Panc1 (cell line): ENCODE measurements around the gene ZSWIM3.

Experiments
- POLR2AphosphoS5 ChIP-seq: IDR thresholded peaks from 2 replicates; pipeline ENCODE4 v1.6.1; 2012; ENCODE audit warnings: mild to moderate bottlenecking, low read depth, low read length, moderate library complexity
- SIN3A ChIP-seq: IDR thresholded peaks from 2 replicates; pipeline ENCODE4 v1.6.1; 2012; ENCODE audit warnings: low read depth, mild to moderate bottlenecking, low read length, moderate library complexity, borderline replicate concordance; ENCODE audit not compliant: insufficient read depth
- TCF7L2 ChIP-seq: IDR thresholded peaks from 2 replicates; pipeline ENCODE4 v1.6.1; 2011; ENCODE audit warnings: mild to moderate bottlenecking, low read depth, low read length, inconsistent platforms
- TF ChIP-seq, protein P1 (sequence below): fragments of 450-650 bp; IDR thresholded peaks from 2 replicates; pipeline ENCODE4 v1.5.1; 2017; ENCODE audit warnings: mild to moderate bottlenecking
- TF ChIP-seq, protein P2 (sequence below), 2 experiments: IDR thresholded peaks; 2 replicates each; pipeline ENCODE4 v1.6.1; 2011 to 2012; ENCODE audit warnings: low read depth in 2 of 2, control low read depth in 1 of 2, low read length in 1 of 2, mild to moderate bottlenecking in 1 of 2, moderate library complexity in 1 of 2; ENCODE audit not compliant: insufficient read depth in 1 of 2

DNA sequence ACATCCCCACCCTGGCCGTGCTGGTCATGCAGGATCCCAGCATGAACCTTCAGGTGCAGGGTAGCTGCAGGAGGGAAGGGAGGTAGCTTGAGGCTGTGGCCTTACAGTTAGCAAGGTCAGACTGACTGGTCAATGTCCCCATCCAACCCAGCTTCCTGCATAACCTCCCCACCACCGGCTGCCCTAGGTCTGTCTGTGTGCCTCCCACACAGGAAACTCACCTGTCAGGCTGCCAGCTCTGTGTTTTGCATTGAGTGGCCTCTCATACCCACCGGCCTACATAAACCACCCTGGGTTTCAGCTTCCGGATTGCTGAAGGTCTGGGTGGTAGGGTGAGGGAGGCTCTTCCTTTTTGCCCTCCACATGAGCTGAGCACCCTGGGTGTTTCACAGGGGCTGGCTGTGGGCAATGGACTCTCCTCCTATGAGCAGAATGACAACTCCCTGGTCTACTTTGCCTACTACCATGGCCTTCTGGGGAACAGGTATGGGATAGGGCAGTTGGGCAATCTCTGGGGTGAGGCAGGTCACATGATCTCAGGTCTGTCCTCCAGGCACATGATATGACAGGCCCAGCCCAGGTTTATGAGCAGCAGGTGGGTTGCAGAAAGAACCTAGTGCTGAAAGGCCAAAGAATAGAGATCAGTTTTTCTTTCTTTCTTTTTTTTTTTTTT is 35.5 kb downstream of the ZSWIM3 start:
- TF ChIP-seq, protein P1, sequence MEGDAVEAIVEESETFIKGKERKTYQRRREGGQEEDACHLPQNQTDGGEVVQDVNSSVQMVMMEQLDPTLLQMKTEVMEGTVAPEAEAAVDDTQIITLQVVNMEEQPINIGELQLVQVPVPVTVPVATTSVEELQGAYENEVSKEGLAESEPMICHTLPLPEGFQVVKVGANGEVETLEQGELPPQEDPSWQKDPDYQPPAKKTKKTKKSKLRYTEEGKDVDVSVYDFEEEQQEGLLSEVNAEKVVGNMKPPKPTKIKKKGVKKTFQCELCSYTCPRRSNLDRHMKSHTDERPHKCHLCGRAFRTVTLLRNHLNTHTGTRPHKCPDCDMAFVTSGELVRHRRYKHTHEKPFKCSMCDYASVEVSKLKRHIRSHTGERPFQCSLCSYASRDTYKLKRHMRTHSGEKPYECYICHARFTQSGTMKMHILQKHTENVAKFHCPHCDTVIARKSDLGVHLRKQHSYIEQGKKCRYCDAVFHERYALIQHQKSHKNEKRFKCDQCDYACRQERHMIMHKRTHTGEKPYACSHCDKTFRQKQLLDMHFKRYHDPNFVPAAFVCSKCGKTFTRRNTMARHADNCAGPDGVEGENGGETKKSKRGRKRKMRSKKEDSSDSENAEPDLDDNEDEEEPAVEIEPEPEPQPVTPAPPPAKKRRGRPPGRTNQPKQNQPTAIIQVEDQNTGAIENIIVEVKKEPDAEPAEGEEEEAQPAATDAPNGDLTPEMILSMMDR, result no peak
- TF ChIP-seq SIN3A (no peak), POLR2AphosphoS5 (no peak), TCF7L2 (no peak)
- TF ChIP-seq, protein P2, sequence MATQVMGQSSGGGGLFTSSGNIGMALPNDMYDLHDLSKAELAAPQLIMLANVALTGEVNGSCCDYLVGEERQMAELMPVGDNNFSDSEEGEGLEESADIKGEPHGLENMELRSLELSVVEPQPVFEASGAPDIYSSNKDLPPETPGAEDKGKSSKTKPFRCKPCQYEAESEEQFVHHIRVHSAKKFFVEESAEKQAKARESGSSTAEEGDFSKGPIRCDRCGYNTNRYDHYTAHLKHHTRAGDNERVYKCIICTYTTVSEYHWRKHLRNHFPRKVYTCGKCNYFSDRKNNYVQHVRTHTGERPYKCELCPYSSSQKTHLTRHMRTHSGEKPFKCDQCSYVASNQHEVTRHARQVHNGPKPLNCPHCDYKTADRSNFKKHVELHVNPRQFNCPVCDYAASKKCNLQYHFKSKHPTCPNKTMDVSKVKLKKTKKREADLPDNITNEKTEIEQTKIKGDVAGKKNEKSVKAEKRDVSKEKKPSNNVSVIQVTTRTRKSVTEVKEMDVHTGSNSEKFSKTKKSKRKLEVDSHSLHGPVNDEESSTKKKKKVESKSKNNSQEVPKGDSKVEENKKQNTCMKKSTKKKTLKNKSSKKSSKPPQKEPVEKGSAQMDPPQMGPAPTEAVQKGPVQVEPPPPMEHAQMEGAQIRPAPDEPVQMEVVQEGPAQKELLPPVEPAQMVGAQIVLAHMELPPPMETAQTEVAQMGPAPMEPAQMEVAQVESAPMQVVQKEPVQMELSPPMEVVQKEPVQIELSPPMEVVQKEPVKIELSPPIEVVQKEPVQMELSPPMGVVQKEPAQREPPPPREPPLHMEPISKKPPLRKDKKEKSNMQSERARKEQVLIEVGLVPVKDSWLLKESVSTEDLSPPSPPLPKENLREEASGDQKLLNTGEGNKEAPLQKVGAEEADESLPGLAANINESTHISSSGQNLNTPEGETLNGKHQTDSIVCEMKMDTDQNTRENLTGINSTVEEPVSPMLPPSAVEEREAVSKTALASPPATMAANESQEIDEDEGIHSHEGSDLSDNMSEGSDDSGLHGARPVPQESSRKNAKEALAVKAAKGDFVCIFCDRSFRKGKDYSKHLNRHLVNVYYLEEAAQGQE (IDR thresholded peaks at IDR 0.05; ENCODE audit: insufficient read depth in 1 of 2, low read depth in 2 of 2, low read length in 1 of 2), result no peak
